Neural crest cell (in vitro differentiated cells): Measurements from ENCODE around the gene BATF2. TPM values are rescaled to one million over a fixed set of nuclear protein-coding genes. Genes with fewer than 3 reads are reported as not detected.

Source experiments
- DNase-seq: peaks from one replicate; pipeline ENCODE4 v3.0.0; 2021; ENCODE audit warnings: low read depth, mixed read lengths, low spot score
- H3K27ac Mint-ChIP-seq: one replicate; pipeline ENCODE4 v1.8.0; 2021; ENCODE audit warnings: mild to moderate bottlenecking, mixed read lengths; ENCODE audit not compliant: unreplicated experiment
- H3K27me3 Mint-ChIP-seq: 2 replicates; pipeline ENCODE4 v1.8.0; 2021; ENCODE audit warnings: low read depth, mild to moderate bottlenecking, mixed read lengths
- H3K36me3 Mint-ChIP-seq: 2 replicates; pipeline ENCODE4 v1.8.0; 2021; ENCODE audit warnings: low read depth, mild to moderate bottlenecking, mixed read lengths
- H3K4me1 Mint-ChIP-seq: 2 replicates; pipeline ENCODE4 v1.8.0; 2021; ENCODE audit warnings: mixed read lengths
- H3K4me3 Mint-ChIP-seq: one replicate; pipeline ENCODE4 v1.8.0; 2021; ENCODE audit warnings: mild to moderate bottlenecking, mixed read lengths
- H3K9me3 Mint-ChIP-seq: 2 replicates; pipeline ENCODE4 v1.8.0; 2021; ENCODE audit warnings: mixed read lengths
- CTCF ChIP-seq: fragments of 200-600 bp; sonication (generic); conservative IDR thresholded peaks from 2 replicates; pipeline ENCODE4 v1.5.0; 2021; ENCODE audit warnings: antibody characterized with exemption, mild to moderate bottlenecking
- long read RNA-seq: library from polyadenylated mRNA; unstranded; transcript quantifications from one replicate; pipeline ENCODE4 v2.0.0, GENCODE V29; 2020
- total RNA-seq: library from RNA; stranded (reverse); gene quantifications from 2 replicates; pipeline ENCODE4 v1.2.1, GENCODE V29; 2021

The BATF2 gene
- 0.21 and 0.30 TPM in 2 replicates for total RNA-seq
- long read RNA-seq, partial matches to known transcripts: 0 of 1 reads
- long read RNA-seq, other reads (novel, unspliced or antisense): 0 of 1 reads

GRCh38 chr11:64996710-64997380 is at the start of gene BATF2:
Gene BATF2 (minus strand): TSS chr11:64996971. CDS start chr11:64996914, 57 bp downstream.
- Mint-ChIP-seq H3K36me3 (no peaks in the 10 kb centered on the region), H3K4me3 (no peak within 1 kb of the TSS), H3K4me1 (peaks cover 8% of the 10 kb centered on the region), H3K9me3 (no peaks in the 10 kb centered on the region), H3K27me3 (no peaks in the 10 kb centered on the region), H3K27ac (no peak within 1 kb of the TSS)
- peak; percentile 45 for DNase-seq
- TF ChIP-seq CTCF: peak; percentile 45

GRCh38 chr11:65045728-65046127 is 49.0 kb upstream of the BATF2 start:
- Mint-ChIP-seq H3K4me3 (no peak overlapping the region), H3K9me3 (no peaks in the 10 kb centered on the region), H3K4me1 (peaks cover 8% of the 10 kb centered on the region), H3K27ac (no peak overlapping the region), H3K27me3 (no peaks in the 10 kb centered on the region), H3K36me3 (peaks cover 3% of the 10 kb centered on the region)
- no peak for TF ChIP-seq CTCF
- no peak for DNase-seq

- no peak for TF ChIP-seq CTCF
Observed at GRCh38 chr11:65045061-65045460, 48.3 kb upstream of the BATF2 start.

GRCh38 chr11:65043881-65044501 is 47.2 kb upstream of the BATF2 start:
- peak overlapping the region; percentile 65 for H3K4me3 Mint-ChIP-seq
- no peak for TF ChIP-seq CTCF
- H3K27ac Mint-ChIP-seq: no peak overlapping the region
- no peak for DNase-seq
- H3K36me3 Mint-ChIP-seq: peaks cover 3% of the 10 kb centered on the region
- no peaks in the 10 kb centered on the region for H3K27me3 Mint-ChIP-seq
- H3K9me3 Mint-ChIP-seq: no peaks in the 10 kb centered on the region
- H3K4me1 Mint-ChIP-seq: peaks cover 12% of the 10 kb centered on the region

More at GRCh38 chr11:65045061-65045460, 48.3 kb upstream of the BATF2 start:
- no peaks in the 10 kb centered on the region for H3K27me3 Mint-ChIP-seq
- no peaks in the 10 kb centered on the region for H3K9me3 Mint-ChIP-seq
- DNase-seq: no peak
- H3K27ac Mint-ChIP-seq: no peak overlapping the region
- no peak overlapping the region for H3K4me3 Mint-ChIP-seq
- peaks cover 12% of the 10 kb centered on the region for H3K4me1 Mint-ChIP-seq
- peaks cover 3% of the 10 kb centered on the region for H3K36me3 Mint-ChIP-seq

GRCh38 chr11:65042891-65043290 is 46.1 kb upstream of the BATF2 start:
- Mint-ChIP-seq H3K4me1 (peaks cover 12% of the 10 kb centered on the region), H3K27ac (no peak overlapping the region), H3K9me3 (no peaks in the 10 kb centered on the region), H3K36me3 (peaks cover 3% of the 10 kb centered on the region), H3K4me3 (peak overlapping the region; percentile 94), H3K27me3 (no peaks in the 10 kb centered on the region)
- DNase-seq: no peak
- TF ChIP-seq CTCF: no peak
